Stimulated activated CD8-positive, alpha-beta memory T cell treated with anti-CD3 and anti-CD28 coated beads, Interleukin-4, amount 100 ng/mL, for 4 hours (primary cell): Measurements from ENCODE around the gene GHDC.
"Not testable (repeated sequence)": the region's sequence is repeated elsewhere in the genome, so short reads cannot be mapped to it uniquely, and the experiment has no call there.

Experiments used
- DNase-seq, 2 donors: peaks; one replicate each; pipeline ENCODE4 v3.0.0-alpha.2; 2020; ENCODE audit warnings: low read depth in 2 of 2, low spot score in 1 of 2

GHDC gene

GRCh38 chr17:42159796-42160530 is 34.3 kb downstream of the GHDC start:
- no peak for DNase-seq

- no peak for DNase-seq
Observed at GRCh38 chr17:42155614-42156045, 38.7 kb downstream of the GHDC start.

- DNase-seq = no peak
Observed at GRCh38 chr17:42153919-42154742, 40.2 kb downstream of the GHDC start.

- DNase-seq = no peak
Observed at GRCh38 chr17:42146911-42147607, 47.2 kb downstream of the GHDC start.

GRCh38 chr17:42143138-42143537 is 51.2 kb downstream of the GHDC start:
- DNase-seq = not testable (repeated sequence)

DNA sequence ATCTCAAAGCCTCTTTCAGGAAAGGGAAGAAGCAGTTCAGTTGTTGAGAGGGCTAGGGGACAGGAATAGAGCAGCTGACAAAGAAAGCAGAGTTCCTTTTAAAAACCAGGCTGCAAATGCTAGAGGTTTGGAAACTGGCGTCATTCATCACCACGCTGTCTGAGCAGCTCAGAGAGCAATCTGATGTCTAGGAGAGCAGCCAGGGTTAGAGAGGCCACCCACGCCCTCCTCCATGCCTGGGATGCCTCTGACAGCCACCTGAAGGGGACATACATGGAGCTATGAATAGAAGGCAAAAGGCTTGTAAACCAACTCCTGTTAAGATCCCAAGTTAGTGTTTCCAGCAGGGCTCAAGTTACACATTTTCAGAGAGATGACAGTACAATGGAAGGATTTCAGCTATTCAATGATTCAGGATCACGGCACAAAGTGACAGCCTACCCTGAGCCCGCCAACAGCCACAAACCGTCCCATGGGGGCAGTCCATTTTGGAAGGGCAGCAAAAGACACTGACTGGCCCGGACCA is 51.9 kb downstream of the GHDC start:
- DNase-seq = no peak

- no peak for DNase-seq
Observed at GRCh38 chr17:42141382-42141781, 52.9 kb downstream of the GHDC start.

DNA sequence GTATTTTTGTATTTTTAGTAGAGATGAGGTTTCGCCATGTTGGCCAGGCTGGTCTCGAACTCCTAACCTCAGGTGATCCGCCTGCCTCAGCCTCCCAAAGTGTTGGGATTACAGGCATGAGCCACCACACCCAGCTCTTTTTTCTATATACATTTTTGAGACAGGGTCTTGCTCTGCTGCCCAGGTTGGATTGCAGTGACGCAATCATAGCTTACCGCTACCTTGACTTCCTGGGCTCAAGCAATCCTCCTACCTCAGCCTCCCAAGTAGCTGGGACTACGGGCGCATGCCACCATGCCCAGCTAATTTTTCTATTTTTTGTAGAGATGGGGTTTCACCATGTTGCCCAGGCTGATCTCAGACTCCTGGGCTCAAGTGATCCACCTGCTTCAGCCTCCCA is 53.6 kb downstream of the GHDC start:
- not testable (repeated sequence) for DNase-seq
